Measurements from ENCODE around the gene POLD2.

DNA sequence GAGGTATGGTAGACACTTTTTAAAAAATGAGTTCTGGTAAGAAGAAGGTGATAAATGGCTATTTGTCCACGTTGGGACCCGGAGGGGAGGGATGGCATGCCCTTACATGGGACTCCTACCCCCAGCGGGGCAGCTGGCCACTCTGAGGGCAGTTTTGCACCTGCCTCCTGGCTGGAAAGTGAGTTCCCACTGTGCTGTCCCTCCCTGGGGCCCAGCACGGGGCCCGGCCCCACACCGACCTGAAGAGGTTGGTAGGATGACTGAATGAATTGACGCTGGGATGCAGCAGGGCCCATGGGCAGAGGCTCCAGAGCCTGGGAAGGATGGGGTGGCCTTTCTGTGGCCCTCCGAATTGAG lies 19.8 kb downstream of the POLD2 start:
- no peak for TF ChIP-seq POLR2A (IDR thresholded peaks at IDR 0.05; ENCODE audit: control extremely low read depth in 1 of 2, low read depth in 2 of 2, low read length in 2 of 2)
- TF ChIP-seq, protein P1, sequence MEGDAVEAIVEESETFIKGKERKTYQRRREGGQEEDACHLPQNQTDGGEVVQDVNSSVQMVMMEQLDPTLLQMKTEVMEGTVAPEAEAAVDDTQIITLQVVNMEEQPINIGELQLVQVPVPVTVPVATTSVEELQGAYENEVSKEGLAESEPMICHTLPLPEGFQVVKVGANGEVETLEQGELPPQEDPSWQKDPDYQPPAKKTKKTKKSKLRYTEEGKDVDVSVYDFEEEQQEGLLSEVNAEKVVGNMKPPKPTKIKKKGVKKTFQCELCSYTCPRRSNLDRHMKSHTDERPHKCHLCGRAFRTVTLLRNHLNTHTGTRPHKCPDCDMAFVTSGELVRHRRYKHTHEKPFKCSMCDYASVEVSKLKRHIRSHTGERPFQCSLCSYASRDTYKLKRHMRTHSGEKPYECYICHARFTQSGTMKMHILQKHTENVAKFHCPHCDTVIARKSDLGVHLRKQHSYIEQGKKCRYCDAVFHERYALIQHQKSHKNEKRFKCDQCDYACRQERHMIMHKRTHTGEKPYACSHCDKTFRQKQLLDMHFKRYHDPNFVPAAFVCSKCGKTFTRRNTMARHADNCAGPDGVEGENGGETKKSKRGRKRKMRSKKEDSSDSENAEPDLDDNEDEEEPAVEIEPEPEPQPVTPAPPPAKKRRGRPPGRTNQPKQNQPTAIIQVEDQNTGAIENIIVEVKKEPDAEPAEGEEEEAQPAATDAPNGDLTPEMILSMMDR (IDR thresholded peaks at IDR 0.05; ENCODE audit: control extremely low read depth in 1 of 3, insufficient read depth in 1 of 3, low read depth in 1 of 3, low read length in 3 of 3): no peak
- no peak for TF ChIP-seq EZH2 (IDR thresholded peaks at IDR 0.05; ENCODE audit: low read depth, low read length, severe bottlenecking)
- no peak for TF ChIP-seq POLR2AphosphoS5 (IDR thresholded peaks at IDR 0.05; ENCODE audit: low read depth, low read length)
- TF ChIP-seq RNF2 (IDR thresholded peaks at IDR 0.05; ENCODE audit: borderline replicate concordance, low read depth, low read length, missing control alignments, poor library complexity, severe bottlenecking): no peak
- no peak for TF ChIP-seq CBX8 (IDR thresholded peaks at IDR 0.05; ENCODE audit: borderline replicate concordance, low read depth, low read length)
- TF ChIP-seq YY1 (IDR thresholded peaks at IDR 0.05; ENCODE audit: low read depth, low read length): no peak
- TF ChIP-seq SIX5 (IDR thresholded peaks at IDR 0.05; ENCODE audit: low read depth, low read length): no peak
- TF ChIP-seq ZNF274 (IDR thresholded peaks at IDR 0.05; ENCODE audit: borderline replicate concordance, extremely low read depth, low read length): no peak
- no peak for TF ChIP-seq SIN3A (conservative IDR thresholded peaks at IDR 0.05 in 1 of 2, IDR thresholded peaks at IDR 0.05 in 1 of 2; ENCODE audit: low read depth in 1 of 2, low read length in 2 of 2)
- TF ChIP-seq, protein P2, sequence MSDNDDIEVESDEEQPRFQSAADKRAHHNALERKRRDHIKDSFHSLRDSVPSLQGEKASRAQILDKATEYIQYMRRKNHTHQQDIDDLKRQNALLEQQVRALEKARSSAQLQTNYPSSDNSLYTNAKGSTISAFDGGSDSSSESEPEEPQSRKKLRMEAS (IDR thresholded peaks at IDR 0.05): no peak
- TF ChIP-seq JUN (IDR thresholded peaks at IDR 0.05; ENCODE audit: low read depth, low read length): no peak
- TF ChIP-seq CBX5 (IDR thresholded peaks at IDR 0.05; ENCODE audit: low read depth, low read length): no peak
- TF ChIP-seq SP1 (IDR thresholded peaks at IDR 0.05; ENCODE audit: low read depth, low read length): no peak

Data from H1 (cell line).